ENCODE data around the gene AQR.

DNA sequence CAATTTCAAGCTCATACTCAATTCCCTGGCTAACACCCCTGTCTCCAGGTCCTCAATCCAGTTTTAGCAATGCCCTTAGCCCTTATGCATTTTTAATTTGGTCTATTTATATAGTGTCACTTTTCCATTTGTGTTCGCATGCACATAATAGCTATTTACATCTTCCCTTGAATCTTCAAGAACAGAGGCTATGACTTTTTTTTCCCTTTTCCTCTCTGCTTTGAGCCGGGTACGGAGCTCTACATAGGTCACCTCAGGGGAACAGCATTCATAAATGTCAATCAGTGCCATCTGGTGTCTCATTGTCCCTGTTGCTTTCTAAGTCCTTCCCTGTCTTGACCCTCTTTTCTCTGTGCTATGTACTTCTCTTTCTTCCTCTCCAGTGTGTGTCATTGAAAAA is 147.7 kb downstream of the AQR start:
- TF ChIP-seq POLR2A (IDR thresholded peaks at IDR 0.05; ENCODE audit: low read depth, low read length): no peak
- TF ChIP-seq TAF1 (IDR thresholded peaks at IDR 0.05; ENCODE audit: borderline replicate concordance, low read depth, low read length): no peak
- TF ChIP-seq POLR2AphosphoS5 (IDR thresholded peaks at IDR 0.05; ENCODE audit: low read depth, low read length): no peak
